HCT116 (cell line): ENCODE measurements around the gene NAT16. TPM values are rescaled to one million over a fixed set of nuclear protein-coding genes. Genes with fewer than 3 reads are reported as not detected.

Experiments
- ATAC-seq: fragments of 200-7000 bp; cut with Tn5 transposase; 2 replicates; pipeline ENCODE4 v1.9.1; 2020; ENCODE audit warnings: mild to moderate bottlenecking, moderate library complexity
- BruUV-seq: library from RNA; stranded (reverse); fragments of 400-500 nt; replicated peaks from 2 replicates; lab custom pipeline; 2021; lab: Mats Ljungman, UMichigan
- CTCF ChIA-PET: fragments of 300-600 bp; sonication (Branson Sonifier 250); formaldehyde crosslinking; loops from one replicate; lab custom pipeline; 2021; ENCODE audit warnings: antibody characterized with exemption; lab: Charles Lee
- POLR2A ChIA-PET: fragments of 300-600, 350-600 bp; sonication (Branson Sonifier 250); formaldehyde crosslinking; loops from one replicate; lab custom pipeline; 2021; ENCODE audit warnings: antibody characterized with exemption; lab: Charles Lee
- RAD21 ChIA-PET, 2 experiments: fragments of 300-600 bp; sonication (Branson Sonifier 250); formaldehyde crosslinking; loops; one replicate each; lab custom pipeline; 2023; ENCODE audit warnings: low total read pairs in 2 of 2; ENCODE audit not compliant: uncharacterized antibody in 2 of 2, unreplicated experiment in 2 of 2, low non-redundant PET in 1 of 2; lab: Charles Lee
- DNase-seq: peaks from one replicate; pipeline ENCODE4 v3.0.0-alpha.2; 2010; ENCODE audit warnings: low read depth, low spot score
- H2AFZ ChIP-seq: fragments of 200-600 bp; shearing (Covaris generic), sonication (generic); 2 replicates; pipeline ENCODE4 v1.6.1; 2017; ENCODE audit warnings: low read depth, mixed run types, mixed read lengths, antibody characterized with exemption, low read length; ENCODE audit not compliant: poor library complexity, severe bottlenecking
- H3K27ac ChIP-seq: 2 replicates; pipeline ENCODE4 v1.5.1; 2012; ENCODE audit warnings: low read depth, low read length
- H3K27me3 ChIP-seq: fragments of 200-600 bp; sonication (generic); 2 replicates; pipeline ENCODE4 v1.6.1; 2016; ENCODE audit warnings: mixed run types, low read length, mixed read lengths; ENCODE audit not compliant: insufficient read depth
- H3K36me3 ChIP-seq, 2 experiments: fragments of 200-500 bp in 1 of 2; fragments of 200-600 bp in 1 of 2; sonication (Bioruptor generic) in 1 of 2; sonication (generic) in 1 of 2; 2 replicates each; pipeline versions ENCODE4 v1.5.1 to v1.6.1; 2014 to 2016; ENCODE audit warnings: low read length in 2 of 2, inconsistent platforms in 1 of 2, mixed read lengths in 1 of 2, mixed run types in 1 of 2; ENCODE audit not compliant: insufficient read depth in 2 of 2, control insufficient read depth in 1 of 2
- H3K4me1 ChIP-seq, 2 experiments: fragments of 200-600 bp in 1 of 2; sonication (generic) in 1 of 2; 2 replicates each; pipeline versions ENCODE4 v1.5.1 to v1.6.1; 2012 to 2017; ENCODE audit warnings: low read length in 2 of 2, inconsistent platforms in 1 of 2, mild to moderate bottlenecking in 1 of 2, mixed read lengths in 1 of 2, mixed run types in 1 of 2, moderate library complexity in 1 of 2; ENCODE audit not compliant: insufficient read depth in 2 of 2, control insufficient read depth in 1 of 2
- H3K4me2 ChIP-seq: fragments of 200-600 bp; sonication (generic); 2 replicates; pipeline ENCODE4 v1.6.1; 2017; ENCODE audit warnings: mixed run types, low read length, mixed read lengths
- H3K4me3 ChIP-seq, 2 experiments: fragments of 200-600 bp in 1 of 2; sonication (generic) in 1 of 2; replicated peaks in 1 of 2; 2 replicates each; pipeline ENCODE4 v1.5.1; 2011 to 2016; ENCODE audit warnings: low read length in 2 of 2, control low read depth in 1 of 2, low read depth in 1 of 2, mild to moderate bottlenecking in 1 of 2, mixed read lengths in 1 of 2, mixed run types in 1 of 2
- H3K79me2 ChIP-seq: fragments of 200-600 bp; sonication (generic); 2 replicates; pipeline ENCODE4 v1.6.1; 2017; ENCODE audit warnings: mild to moderate bottlenecking, mixed run types, low read length, moderate library complexity, mixed read lengths; ENCODE audit not compliant: insufficient read depth
- H3K9ac ChIP-seq: fragments of 200-600 bp; sonication (generic); 2 replicates; pipeline ENCODE4 v1.6.1; 2016; ENCODE audit warnings: low read length, mixed read lengths
- H3K9me2 ChIP-seq: fragments of 200-600 bp; sonication (generic), shearing (Covaris generic); 2 replicates; pipeline ENCODE4 v1.6.1; 2017; ENCODE audit warnings: mixed run types, mild to moderate bottlenecking, moderate library complexity; ENCODE audit not compliant: insufficient read depth
- H3K9me3 ChIP-seq, 2 experiments: fragments of 200-500 bp in 1 of 2; fragments of 200-600 bp in 1 of 2; sonication (Bioruptor generic) in 1 of 2; sonication (generic) in 1 of 2; 2 replicates each; pipeline ENCODE4 v1.6.1; 2014 to 2017; ENCODE audit warnings: low read length in 2 of 2, mixed read lengths in 2 of 2, inconsistent platforms in 1 of 2, low read depth in 1 of 2, mild to moderate bottlenecking in 1 of 2, mixed run types in 1 of 2, moderate library complexity in 1 of 2; ENCODE audit not compliant: control insufficient read depth in 1 of 2, insufficient read depth in 1 of 2
- H4K20me1 ChIP-seq: fragments of 200-600 bp; sonication (generic), shearing (Covaris generic); 2 replicates; pipeline ENCODE4 v1.6.1; 2017; ENCODE audit warnings: mixed run types, mild to moderate bottlenecking, moderate library complexity; ENCODE audit not compliant: insufficient read depth
- CBX3 ChIP-seq: IDR thresholded peaks from 2 replicates; pipeline ENCODE4 v1.6.1; 2012; ENCODE audit warnings: low read depth
- CEBPB ChIP-seq: IDR thresholded peaks from 2 replicates; pipeline ENCODE4 v1.6.1; 2012; ENCODE audit warnings: low read depth
- CTCF ChIP-seq, 3 experiments: fragments of 200-600 bp in 1 of 3; sonication (generic) in 1 of 3; IDR thresholded peaks in 2 of 3; conservative IDR thresholded peaks in 1 of 3; 2 replicates each; pipeline ENCODE4 v1.5.1; 2012 to 2017; ENCODE audit warnings: low read depth in 2 of 3, low read length in 2 of 3, antibody characterized with exemption in 1 of 3, borderline replicate concordance in 1 of 3, control low read depth in 1 of 3, mild to moderate bottlenecking in 1 of 3, mixed read lengths in 1 of 3, mixed run types in 1 of 3, moderate library complexity in 1 of 3; ENCODE audit not compliant: insufficient read depth in 1 of 3
- FOSL1 ChIP-seq: IDR thresholded peaks from 2 replicates; pipeline ENCODE4 v1.6.1; 2012; ENCODE audit warnings: low read depth
- POLR2AphosphoS5 ChIP-seq: IDR thresholded peaks from 2 replicates; pipeline ENCODE4 v1.6.1; 2011; ENCODE audit warnings: mild to moderate bottlenecking, low read depth, low read length, moderate library complexity
- SIN3A ChIP-seq: IDR thresholded peaks from 2 replicates; pipeline ENCODE4 v1.6.1; 2012; ENCODE audit warnings: low read depth
- SRF ChIP-seq: IDR thresholded peaks from 2 replicates; pipeline ENCODE4 v1.6.1; 2012; ENCODE audit warnings: low read depth
- ZFX ChIP-seq: fragments of 450-650 bp; IDR thresholded peaks from 2 replicates; pipeline ENCODE4 v1.6.1; 2017
- intact Hi-C: fragments of 100-400 bp; cut with micrococcal nuclease; formaldehyde crosslinking; loops from 2 replicates; pipeline ENCODE4 v1.10.0; 2022
- total RNA-seq: library from RNA; stranded (reverse); gene quantifications from one replicate; pipeline ENCODE4 v1.2.1, GENCODE V29; 2021; ENCODE audit not compliant: unreplicated experiment

NAT16 gene
- total RNA-seq, 1 experiment from 2014 or later, result 2.0 TPM

DNA sequence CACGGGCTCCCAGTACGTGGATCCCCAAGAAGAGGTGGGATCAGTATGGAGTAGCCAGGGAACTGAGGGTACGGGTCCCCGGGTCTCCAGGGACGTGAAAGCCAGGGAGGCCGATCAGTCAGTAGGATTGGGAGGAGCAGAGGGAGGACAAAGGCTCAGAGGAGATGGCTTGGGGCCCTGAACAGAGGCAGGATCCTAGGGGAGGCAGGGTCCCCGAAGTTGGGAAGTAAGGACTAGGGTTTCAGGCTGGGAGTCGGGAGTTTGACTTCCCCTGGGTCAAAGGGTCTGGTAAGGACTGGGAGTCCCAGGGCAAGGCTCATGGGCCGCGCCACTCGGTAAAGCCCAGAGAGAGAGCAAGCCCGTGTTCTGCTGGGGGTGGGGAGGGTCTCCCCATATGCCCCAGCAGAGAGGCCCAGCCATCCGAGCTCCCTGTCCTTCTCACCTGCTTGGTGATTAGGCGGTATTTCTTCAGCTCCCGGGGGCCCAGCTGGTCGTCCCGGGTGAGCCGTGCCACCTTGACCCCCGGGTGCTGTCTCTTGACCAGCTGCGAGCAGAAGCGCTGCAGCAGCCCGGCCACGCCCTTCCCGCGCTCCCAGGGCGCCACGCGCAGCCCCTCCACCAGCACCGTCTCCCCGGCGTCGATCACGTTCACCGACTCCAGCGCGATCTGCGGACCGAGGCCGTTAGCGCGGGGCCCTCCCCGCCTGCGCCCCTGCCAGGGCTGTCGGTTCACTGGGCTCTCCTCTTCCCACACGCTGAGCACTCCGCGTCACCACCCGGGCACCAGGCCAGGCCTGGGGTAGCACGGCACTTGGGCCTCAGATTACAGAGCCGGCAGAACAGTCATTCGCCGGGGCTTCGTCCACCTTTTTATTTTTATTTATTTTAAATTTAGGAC lies 7.0 kb downstream of the NAT16 start:
- intact Hi-C loops, result no loop called here
- H3K4me3 ChIP-seq, result peak overlapping the region; percentile 49 to 63
- ATAC-seq (peak; percentile 78), DNase-seq (no peak)
- H3K27me3 ChIP-seq, result no peaks in the 10 kb centered on the region
- TF ChIP-seq ZFX (peak; percentile 46; the same call in 1 of the 2 replicates), CEBPB (no peak), FOSL1 (no peak), CTCF (IDR thresholded peaks at IDR 0.05 in 2 of 3, conservative IDR thresholded peaks at IDR 0.05 in 1 of 3; ENCODE audit: borderline replicate concordance in 1 of 3, insufficient read depth in 1 of 3, low read depth in 2 of 3, low read length in 2 of 3) (no peak), SRF (no peak), POLR2AphosphoS5 (peak; percentile 48), CBX3 (no peak), SIN3A (no peak)
- H3K36me3 ChIP-seq, result no peaks in the 10 kb centered on the region
- TSS peak; percentile 53 for BruUV-seq
- peak overlapping the region; percentile 67 for H3K27ac ChIP-seq
- H3K4me2 ChIP-seq, result peak overlapping the region; percentile 97
- ChIA-PET CTCF (interaction anchor here (0.9 to 2.9 kb wide), 7 partner anchors 8 to 110 kb away, joined by 3 to 20 read pairs (median 4); partner anchors contain the start of gene VGF), RAD21 (interaction anchor here in 1 of 2 experiments (1.0 kb wide), 1 partner anchor 19 kb away, joined by 4 read pairs; no protein-coding TSS in a partner anchor), POLR2A (interaction anchor here (0.8 to 2.1 kb wide), 9 partner anchors 8 to 71 kb away, joined by 3 to 23 read pairs (median 5); partner anchors contain the start of genes FIS1, MOGAT3, PLOD3 and VGF)
- H3K4me1 ChIP-seq, result peaks cover 31 to 54% of the 10 kb centered on the region in 2 experiments
- H4K20me1 ChIP-seq, result no peaks in the 10 kb centered on the region
- H3K79me2 ChIP-seq, result no peaks in the 10 kb centered on the region
- no peaks in the 10 kb centered on the region for H3K9me3 ChIP-seq
- no peaks in the 10 kb centered on the region for H3K9me2 ChIP-seq
- H3K9ac ChIP-seq, result peak overlapping the region; percentile 72
- H2AFZ ChIP-seq, result no peak overlapping the region
